Measurements from ENCODE around the gene ZC3H12C.
"Not testable (repeated sequence)": the region's sequence is repeated elsewhere in the genome, so short reads cannot be mapped to it uniquely, and the experiment has no call there.

Gene ZC3H12C

DNA sequence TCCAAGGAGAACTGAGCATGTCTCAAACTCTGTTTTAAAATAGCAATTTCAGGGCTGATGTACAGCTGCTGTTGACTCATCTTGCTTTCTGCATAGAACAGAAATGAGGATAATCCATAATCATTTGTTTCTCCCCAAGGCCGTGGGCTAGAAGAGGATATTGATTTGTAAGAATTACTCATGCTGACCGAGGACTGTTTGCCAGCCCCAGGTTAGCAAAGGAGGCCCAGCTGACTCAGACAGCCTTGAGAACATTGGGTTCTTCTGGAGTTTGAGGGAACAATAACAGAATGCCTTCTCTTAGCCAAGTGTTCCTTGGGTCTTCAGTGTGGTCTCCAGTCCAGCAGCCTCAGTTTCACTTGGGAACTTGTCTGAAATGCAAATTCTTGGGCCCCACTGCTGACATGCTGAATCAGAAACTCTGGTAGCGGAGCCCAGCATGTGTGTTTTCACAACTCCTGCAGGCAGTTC, 92.0 kb downstream of the ZC3H12C start:
- DNase-seq (ENCODE audit: low read depth) = no peak

DNA sequence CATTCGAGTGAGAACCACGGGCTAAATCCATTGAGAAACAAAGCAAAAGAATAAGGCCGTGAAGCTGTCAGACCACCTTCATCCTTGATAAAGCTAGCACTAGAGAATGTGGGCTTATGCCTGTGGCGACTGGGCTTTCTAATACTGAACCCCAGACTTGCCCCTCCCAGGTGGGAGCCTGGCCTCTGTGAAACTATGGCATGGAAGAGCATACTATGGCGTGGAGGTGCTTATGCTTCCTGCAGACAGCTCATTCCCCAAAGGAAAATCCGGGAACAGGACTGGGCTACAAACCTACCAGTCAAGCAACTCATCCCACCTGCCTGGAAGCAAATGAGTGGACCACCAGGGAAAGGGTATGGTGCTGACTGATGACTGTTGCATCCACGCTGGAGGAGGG, 92.4 kb downstream of the ZC3H12C start:
- DNase-seq (ENCODE audit: low read depth) = no peak

DNA sequence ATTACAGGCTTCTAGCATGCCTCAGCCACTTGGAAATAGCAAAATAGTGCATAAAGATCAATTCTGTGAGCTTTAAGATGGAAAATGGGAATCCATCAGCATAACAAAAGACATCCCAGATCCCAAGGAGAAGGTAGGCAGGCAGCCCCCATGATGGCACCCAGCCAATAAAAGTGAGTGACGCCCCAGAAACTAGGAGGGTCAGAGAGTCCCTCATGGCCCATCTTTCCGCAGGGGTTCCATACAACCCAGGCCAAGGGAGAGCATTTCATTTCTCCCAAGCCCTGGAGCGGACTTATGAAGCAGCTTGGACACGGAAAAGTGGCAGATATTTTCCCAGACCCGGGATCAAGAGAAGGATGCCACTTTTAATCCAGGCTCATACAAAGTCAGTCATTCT, 93.3 kb downstream of the ZC3H12C start:
- no peak for DNase-seq (ENCODE audit: low read depth)

DNA sequence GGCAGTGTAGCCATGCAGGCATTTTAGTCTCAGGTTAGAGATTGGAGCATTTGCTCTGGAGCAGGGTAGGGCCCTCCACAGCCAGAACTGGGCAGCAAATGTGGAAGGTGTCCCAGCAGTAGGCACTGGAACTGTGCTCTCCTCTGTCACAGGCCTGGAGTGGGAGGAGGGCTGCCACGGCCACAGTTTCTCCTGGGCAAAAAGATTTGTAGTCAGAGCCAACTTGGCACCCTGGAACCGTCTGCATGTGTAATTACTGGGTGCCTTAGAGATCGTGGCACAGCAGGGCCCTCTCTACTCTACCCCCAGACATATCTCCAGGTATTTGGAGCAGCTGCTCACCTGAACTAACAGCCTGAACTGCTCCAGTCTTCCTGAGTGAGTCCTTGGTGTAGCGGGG, 93.7 kb downstream of the ZC3H12C start:
- DNase-seq (ENCODE audit: low read depth) = no peak

DNA sequence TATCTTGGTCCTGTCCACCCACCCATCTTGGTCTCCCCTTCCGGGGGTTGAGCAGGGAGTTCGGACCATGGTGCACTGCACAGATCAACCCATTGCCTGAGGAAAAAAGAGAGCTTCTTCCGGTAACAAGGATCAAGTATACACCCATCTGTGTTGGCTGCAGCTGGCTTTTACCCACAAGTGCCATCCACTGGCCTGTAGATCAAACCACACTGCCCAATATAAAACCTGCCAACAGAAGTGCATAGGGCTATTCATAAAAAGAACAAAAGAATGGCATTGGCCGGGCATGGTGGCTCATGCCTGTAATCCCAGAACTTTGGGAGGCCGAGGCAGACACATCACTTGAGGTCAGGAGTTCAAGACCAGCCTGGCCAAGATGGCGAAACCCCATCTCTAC, 94.5 kb downstream of the ZC3H12C start:
- no peak for DNase-seq (ENCODE audit: low read depth)

DNA sequence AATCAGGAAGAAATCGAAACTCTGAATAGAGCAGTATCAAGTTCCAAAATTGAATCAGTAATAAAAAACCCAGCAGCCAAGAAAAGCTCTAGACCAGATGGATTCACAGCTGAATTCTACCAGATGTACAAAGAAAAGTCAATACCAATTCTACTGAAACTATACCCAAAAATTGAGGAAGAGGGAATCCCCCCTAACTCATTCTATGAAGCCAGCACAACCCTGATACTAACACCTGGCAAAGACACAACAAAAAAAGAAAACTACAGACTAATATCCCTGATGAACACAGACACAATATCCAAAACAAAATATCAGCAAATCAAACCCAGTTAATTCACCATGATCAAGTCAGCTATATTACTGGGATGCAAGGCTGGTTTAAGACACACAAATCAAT, 97.7 kb downstream of the ZC3H12C start:
- DNase-seq (ENCODE audit: low read depth) = no peak

DNA sequence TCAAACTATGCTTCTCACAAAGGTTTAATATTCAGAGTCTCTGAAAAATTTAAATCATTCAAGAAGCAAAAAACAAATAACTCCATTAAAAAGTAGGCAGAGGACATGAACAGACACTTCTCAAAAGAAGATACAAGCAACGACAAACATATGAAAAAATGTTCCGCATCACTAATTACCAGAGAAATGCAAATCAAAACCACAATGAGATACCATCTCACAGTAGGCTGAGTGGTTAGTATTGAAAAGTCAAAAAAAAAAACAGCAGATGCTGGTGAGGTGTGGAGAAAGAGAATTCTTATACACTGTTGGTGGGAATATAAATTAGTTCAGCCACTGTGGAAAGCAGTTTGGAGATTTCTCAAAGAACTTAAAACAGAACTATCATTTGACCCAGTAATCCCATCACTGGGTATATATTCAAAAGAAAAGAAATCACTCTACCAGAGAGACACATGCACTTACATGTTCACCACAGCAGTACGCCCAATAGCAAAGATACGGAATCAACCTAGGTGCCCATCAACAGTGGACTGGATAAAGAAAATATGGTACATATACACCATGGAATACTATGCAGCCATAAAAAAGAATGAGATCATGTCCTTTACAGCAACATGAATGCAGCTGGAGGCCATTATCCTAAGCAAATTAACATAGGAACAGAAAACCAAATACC, 99.6 kb downstream of the ZC3H12C start:
- not testable (repeated sequence) for DNase-seq (ENCODE audit: low read depth)

DNA sequence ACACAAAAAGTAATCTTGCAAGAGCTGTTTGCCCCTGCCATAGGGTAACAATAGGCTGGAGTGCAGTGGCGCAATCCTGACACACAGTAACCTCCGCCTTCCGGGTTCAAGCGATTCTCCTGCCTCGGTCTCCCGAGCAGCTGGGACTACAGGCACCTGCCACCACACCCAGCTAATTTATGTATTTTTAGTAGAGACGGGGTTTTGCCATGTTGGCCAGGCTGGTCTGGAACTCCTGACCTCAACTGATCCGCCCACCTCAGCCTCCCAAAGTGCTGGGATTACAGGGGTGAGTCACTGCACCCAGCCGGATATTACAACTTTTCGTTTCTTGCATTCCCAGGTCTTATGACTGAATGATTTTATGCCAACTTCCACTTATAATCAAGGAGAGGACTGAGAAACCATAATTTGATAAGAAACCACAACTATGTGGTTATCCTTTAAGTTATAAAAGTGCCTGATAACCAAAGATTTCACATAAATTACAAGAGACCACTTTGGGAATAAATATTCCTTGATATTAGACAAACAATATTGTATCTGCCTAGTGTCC, 101.1 kb downstream of the ZC3H12C start:
- DNase-seq (ENCODE audit: low read depth) = not testable (repeated sequence)

DNA sequence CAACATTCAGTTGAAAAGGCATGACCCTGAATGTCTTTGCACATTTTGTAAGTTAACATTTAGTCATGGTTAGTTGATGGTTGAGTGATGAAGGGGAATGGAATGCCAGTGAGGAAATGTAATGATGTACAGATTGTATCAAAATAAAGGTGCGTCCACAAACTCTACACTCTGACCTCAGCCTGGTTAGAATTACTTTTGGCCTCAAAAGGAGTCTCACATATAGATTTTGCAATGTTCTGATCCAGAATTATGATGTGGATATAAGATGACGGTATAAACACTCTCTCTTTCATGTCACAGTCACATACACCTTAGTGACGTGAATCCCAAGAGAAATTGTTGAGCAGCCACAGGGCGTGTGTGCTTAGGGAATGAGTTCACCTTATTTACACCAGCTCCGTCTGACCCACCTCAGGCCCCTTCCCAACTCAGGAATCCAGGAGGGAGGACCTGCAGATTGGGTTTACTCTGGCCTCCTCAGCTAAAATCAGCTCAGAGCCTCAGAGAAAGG, 103.1 kb downstream of the ZC3H12C start:
- DNase-seq (ENCODE audit: low read depth) = no peak

DNA sequence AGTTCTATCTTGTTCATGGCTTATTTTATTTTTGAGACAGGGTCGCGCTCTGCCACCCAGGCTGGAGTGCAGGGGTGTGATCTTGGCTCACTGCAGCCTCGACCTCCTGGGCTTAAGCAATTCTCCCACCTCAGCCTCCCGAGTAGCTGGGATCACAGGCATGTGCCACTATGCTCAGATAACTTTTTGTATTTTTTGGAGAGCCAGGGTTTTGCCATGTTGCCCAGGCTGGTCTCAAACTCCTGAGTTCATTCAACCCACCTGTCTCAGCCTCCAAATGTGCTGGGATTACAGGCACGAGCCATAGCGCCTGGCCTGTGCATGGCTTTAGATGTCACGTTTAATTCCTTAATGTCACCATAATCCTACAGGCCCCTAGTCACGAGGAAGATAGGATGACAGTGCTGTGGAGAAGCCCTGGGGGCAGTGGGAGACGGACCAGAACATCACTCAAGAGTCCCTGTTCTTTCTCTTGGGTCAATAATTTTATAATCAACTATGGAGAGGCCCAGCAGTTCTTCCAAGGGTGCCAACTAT, 103.8 kb downstream of the ZC3H12C start:
- DNase-seq (ENCODE audit: low read depth) = no peak

DNA sequence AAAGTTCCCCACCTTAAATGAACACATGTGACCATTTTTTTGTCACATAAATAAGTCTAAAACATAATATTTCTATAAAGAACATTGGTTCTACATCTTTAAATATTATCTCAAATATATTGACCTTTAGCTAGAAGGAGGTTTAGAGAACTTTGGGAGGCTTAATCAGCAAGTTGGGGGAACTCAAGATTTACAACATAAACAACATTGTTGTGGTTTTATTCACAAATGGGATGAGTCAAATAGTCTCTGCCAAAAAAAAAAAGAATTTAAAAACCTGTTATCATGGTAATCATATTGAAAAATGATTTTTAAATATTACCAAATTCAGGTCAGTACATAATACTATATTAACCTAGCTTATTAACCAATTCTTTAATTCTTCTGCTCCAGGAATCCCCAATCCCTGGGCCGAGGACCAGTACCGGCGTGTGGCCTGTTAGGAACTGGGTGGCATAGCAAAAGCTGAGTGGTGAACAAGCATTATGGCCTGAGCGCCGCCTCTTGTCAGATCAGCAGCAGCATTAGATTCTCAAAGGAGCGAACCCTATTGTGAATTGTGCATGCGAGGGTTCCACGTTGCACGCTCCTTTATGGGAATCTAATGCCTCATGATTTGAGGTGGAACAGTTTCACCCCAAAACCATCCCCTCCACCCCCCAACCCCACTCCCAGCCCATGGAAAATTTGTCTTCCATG, 105.0 kb downstream of the ZC3H12C start:
- no peak for DNase-seq (ENCODE audit: low read depth)

DNA sequence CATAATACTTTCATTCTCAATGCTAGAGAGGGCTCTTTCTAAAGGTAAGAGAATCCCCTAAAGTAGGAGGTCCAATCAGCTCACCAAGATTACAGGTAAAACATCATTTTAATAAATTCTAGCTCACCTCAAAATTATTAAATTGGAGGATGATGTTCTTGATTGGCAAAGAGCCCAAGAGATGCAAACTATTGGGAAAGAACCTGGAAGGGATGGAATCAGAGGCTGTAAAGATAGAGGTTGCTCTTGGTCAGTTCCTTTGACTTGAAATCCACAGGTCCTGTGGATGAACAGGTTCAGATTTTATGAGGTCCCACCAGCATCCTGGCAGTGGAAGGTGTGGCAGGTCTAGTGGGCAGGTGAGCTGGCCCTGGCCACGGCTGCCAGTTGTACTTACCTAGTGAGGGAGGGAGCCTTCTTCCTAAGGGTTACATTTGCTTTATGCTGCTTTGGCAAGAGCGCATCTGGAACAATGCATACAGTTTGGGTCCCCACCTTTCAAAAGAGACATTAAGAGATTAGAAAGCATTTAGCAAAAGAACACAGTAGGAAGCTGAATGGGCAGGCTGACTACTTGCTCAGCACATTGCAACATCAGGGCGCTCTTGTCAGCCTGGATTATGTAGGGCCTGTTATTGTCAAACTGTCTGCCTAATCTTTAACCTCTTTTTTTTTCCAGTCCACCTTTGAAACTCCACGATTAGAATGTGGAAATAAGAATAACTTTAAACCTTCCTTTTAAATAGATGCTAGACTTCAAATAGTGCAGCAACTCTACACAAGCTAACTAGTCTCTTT, 106.2 kb downstream of the ZC3H12C start:
- DNase-seq (ENCODE audit: low read depth) = no peak

DNA sequence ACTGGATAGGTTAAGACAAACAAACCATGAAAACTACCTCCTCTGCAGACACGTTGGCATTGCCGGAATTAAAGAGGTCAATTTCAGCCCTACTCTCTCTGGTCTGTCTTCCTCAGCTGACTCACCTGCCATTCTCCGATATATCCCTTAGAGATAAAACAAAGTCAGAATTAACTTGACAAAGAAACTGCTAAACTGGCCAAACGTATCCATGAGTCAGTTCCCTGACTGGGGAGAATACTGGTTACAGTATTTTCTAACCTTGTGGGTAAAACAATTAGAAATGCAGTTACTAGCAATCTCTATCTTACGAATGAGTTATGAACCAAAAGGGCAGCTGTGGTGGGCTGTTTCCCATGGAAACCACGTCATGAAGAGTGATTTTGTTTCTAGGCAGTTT, 107.0 kb downstream of the ZC3H12C start:
- DNase-seq (ENCODE audit: low read depth) = no peak

DNA sequence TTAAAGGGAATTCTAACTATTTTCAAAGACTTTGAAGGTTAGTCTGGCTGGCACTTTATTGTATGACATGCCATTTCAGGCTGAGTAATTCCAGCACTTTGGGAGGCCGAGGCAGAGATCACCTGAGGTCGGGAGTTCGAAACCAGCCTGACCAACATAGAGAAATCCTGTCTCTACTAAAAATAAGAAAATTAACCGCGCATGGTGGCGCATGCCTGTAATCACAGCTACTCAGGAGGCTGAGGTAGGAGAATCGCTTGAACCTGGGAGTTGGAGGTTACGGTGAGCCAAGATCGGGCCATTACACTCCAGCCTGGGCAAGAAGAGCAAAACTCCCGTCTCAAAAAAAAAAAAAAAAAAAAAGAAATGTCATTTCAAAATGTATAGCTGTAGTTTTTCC, 107.6 kb downstream of the ZC3H12C start:
- no peak for DNase-seq (ENCODE audit: low read depth)

DNA sequence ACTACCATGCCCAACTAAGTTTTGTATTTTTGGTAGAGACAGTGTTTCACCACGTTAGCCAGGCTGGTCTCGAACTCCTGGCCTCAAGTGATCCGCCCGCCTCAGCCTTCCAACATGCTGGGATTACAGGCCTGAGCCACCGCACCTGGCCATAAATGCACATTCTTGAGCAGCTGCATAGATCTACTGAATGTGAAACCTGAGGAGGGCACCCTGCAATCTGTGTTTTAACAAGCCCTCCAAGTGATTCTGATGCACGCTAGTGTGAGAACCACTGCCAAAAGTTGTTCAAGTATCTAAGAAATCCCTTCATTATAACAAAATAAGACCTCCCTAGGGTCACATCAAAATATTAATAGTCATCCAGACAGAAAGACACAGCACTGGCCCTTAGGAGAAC, 113.9 kb downstream of the ZC3H12C start:
- no peak for DNase-seq (ENCODE audit: low read depth)

DNA sequence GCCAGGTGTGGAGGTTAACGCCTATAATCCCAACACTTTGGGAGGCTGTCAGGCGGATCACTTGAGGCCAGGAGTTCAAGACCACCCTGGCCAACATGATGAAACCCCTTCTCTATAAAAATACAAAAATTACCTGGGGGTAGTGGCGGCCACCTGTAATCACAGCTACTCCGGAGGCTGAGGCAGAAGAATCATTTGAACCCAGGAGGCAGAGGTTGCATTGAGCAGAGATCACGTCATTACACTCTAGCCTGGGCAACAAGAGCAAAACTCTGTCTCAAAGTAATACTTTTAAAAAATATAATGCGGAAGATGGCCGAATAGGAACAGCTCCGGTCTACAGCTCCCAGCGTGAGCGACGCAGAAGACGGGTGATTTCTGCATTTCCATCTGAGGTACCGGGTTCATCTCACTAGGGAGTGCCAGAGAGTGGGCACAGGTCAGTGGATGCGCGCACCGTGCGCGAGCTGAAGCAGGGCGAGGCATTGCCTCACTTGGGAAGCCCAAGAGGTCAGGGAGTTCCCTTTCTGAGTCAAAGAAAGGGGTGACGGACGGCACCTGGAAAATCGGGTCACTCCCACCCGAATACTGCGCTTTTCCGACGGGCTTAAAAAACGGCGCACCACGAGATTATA, 115.6 kb downstream of the ZC3H12C start:
- DNase-seq (ENCODE audit: low read depth) = not testable (repeated sequence)

DNA sequence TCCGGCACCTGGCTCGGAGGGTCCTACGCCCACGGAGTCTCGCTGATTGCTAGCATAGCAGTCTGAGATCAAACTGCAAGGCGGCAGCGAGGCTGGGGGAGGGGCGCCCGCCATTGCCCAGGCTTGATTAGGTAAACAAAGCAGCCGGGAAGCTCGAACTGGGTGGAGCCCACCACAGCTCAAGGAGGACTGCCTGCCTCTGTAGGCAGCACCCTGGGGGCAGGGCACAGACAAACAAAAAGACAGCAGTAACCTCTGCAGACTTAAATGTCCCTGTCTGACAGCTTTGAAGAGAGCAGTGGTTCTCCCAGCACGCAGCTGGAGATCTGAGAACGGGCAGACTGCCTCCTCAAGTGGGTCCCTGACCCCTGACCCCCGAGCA, 116.1 kb downstream of the ZC3H12C start:
- not testable (repeated sequence) for DNase-seq (ENCODE audit: low read depth)

DNA sequence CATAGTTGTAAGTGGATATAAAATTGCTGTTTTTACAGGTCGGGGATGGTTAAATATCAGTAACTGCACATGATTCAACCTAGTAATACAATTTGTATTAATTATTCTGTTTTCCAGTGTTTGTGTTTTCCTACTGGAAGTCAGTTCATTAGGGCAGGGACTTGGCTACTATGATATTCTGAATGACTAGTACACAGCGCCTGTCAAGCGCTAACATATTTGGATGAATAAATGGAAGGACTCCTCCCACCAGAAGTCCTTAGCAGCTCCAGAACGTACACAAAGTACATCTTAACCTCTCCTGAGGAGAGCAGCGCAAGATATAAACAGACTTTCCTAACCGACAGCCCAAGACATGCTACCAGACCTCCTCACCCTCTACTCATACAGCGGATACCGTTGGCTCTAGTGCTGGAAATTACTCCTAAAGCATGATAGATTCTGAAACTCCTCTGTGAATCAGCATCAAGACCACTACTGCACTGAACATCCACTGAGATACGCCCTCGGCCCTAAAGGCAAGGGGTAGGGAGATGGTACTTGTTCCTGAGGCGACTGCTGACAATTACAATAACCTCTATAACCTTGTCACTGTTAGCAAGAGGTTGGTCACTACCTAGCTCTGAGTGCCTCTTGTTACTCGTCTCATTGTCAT, 124.2 kb downstream of the ZC3H12C start:
- DNase-seq (ENCODE audit: low read depth) = no peak

DNA sequence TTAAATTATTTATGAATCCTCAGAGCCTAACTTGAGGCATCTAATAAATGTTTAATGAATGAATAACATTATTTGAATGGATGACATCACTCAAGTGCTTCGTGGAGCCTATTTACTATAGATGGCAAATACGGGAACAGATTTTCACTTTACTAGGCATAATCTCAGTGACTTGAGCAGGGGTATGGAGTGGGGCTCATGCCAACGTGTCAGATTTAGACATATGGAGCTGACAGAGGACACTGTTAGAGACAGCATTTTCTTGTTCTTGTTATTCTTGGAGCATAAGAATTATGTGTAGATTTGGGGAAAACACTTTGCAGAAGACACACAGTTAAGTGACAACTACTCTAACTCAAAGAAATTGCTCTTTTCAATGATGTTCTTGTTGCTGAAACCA, 124.7 kb downstream of the ZC3H12C start:
- no peak for DNase-seq (ENCODE audit: low read depth)

DNA sequence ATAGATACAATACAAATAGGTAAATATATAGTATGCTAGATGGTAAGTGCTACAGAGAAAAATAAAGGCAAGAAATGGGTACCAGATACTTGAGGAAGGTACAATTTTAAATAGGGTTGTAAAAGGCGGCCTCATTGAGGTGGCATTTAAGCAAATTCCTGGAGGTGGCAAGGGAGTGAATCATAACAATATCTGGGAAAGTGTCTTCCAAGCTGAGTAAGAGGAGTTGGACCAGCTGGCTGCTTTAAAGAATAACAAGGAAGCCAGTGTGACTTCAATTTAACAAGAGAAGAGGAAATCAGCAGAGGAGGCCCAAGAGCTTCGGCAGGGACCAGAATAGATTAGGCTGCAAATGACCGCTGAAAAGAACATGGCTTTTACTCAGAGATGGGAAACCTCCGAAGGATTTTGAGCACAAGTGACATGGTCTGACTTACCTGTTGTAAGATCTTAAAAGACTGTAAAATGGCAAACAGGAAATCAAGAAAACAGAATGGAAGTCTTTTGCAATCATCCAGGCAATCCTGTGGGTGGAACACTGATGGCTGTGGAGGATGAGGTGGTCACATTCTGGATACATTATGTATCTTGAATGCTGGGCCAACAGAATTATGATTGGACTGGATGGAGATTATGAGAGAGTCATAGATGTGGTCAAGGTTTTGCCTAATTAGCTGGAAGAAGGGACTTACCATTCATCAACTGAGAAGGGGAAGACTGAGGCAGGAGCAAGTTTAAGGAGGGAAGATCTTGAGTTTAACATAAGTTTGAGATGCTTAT, 126.0 kb downstream of the ZC3H12C start:
- DNase-seq (ENCODE audit: low read depth) = no peak

Measured in stimulated activated CD8-positive, alpha-beta memory T cell treated with anti-CD3 and anti-CD28 coated beads, Interleukin-15, amount 100 ng/mL, for 1 hour (primary cell).